ENCODE results near the gene NPM1. TPM values are rescaled to one million over a fixed set of nuclear protein-coding genes. Genes with fewer than 3 reads are reported as not detected.
"Not testable (repeated sequence)": the region's sequence is repeated elsewhere in the genome, so short reads cannot be mapped to it uniquely, and the experiment has no call there.

Gene NPM1
- total and polyA plus RNA-seq, 4 donors = 133 to 959 (median 363) TPM

- no peak for TF ChIP-seq ZBTB33 (IDR thresholded peaks at IDR 0.05)
- TF ChIP-seq ATF3 (IDR thresholded peaks at IDR 0.05) = no peak
- TF ChIP-seq CTCF (IDR thresholded peaks at IDR 0.05; ENCODE audit: low read depth, low read length, missing input control) = no peak
Observed at GRCh38 chr5:171395042-171395441, 7.4 kb downstream of the NPM1 start (continued).

GRCh38 chr5:171396583-171396982 lies 8.9 kb downstream of the NPM1 start:
- 86% methylated on average over 11 of the region's 11 CpGs for WGBS
- not testable (repeated sequence) for H3K9ac ChIP-seq (ENCODE audit: low read depth in 1 of 2, low read length in 2 of 2); H3K4me3 ChIP-seq (ENCODE audit: low read depth in 1 of 3, low read length in 3 of 3); H3K4me1 ChIP-seq (ENCODE audit: control insufficient read depth in 4 of 4, insufficient read depth in 4 of 4, low read length in 3 of 4); H3K27me3 ChIP-seq (ENCODE audit: control insufficient read depth in 4 of 4, insufficient read depth in 4 of 4, low read length in 3 of 4); H3K27ac ChIP-seq (ENCODE audit: low read depth in 1 of 2, low read length in 2 of 2); H3K9me3 ChIP-seq (ENCODE audit: control insufficient read depth in 4 of 4, low read length in 3 of 4); DNase-seq (ENCODE audit: low spot score)
- peaks cover 18 to 74% (median 55%) of the 10 kb centered on the region in 4 donors for H3K36me3 ChIP-seq (ENCODE audit: control insufficient read depth in 4 of 4, insufficient read depth in 3 of 4, low read depth in 1 of 4, low read length in 3 of 4)

- DNase-seq (ENCODE audit: low spot score) = no peak
- Histone ChIP-seq H3K4me1 (ENCODE audit: control insufficient read depth in 4 of 4, insufficient read depth in 4 of 4, low read length in 3 of 4) (peaks cover 0 to 2% (median 0%) of the 10 kb centered on the region in 4 donors), H3K4me3 (ENCODE audit: low read depth in 1 of 3, low read length in 3 of 3) (no peak overlapping the region), H3K27ac (ENCODE audit: low read depth in 1 of 2, low read length in 2 of 2) (no peak overlapping the region), H3K9ac (ENCODE audit: low read depth in 1 of 2, low read length in 2 of 2) (no peak overlapping the region), H3K27me3 (ENCODE audit: control insufficient read depth in 4 of 4, insufficient read depth in 4 of 4, low read length in 3 of 4) (no peaks in the 10 kb centered on the region), H3K9me3 (ENCODE audit: control insufficient read depth in 4 of 4, low read length in 3 of 4) (no peaks in the 10 kb centered on the region), H3K36me3 (ENCODE audit: control insufficient read depth in 4 of 4, insufficient read depth in 3 of 4, low read depth in 1 of 4, low read length in 3 of 4) (peaks cover 18 to 73% (median 56%) of the 10 kb centered on the region in 4 donors)
- TF ChIP-seq ATF3 (IDR thresholded peaks at IDR 0.05) (no peak), GABPA (IDR thresholded peaks at IDR 0.05 in 1 of 2, conservative IDR thresholded peaks at IDR 0.05 in 1 of 2) (no peak), HNF4A (conservative IDR thresholded peaks at IDR 0.05) (no peak), HNF4G (IDR thresholded peaks at IDR 0.05) (no peak), FOXA1 (IDR thresholded peaks at IDR 0.05) (no peak), RAD21 (IDR thresholded peaks at IDR 0.05) (no peak), EGR1 (IDR thresholded peaks at IDR 0.05; ENCODE audit: low read depth in 2 of 2) (no peak), RXRA (IDR thresholded peaks at IDR 0.05) (no peak), YY1 (IDR thresholded peaks at IDR 0.05) (no peak), FOXA2 (IDR thresholded peaks at IDR 0.05) (no peak), TAF1 (conservative IDR thresholded peaks at IDR 0.05) (no peak), CTCF (IDR thresholded peaks at IDR 0.05; ENCODE audit: low read depth, low read length, missing input control) (no peak), MAX (IDR thresholded peaks at IDR 0.05) (no peak), NR2F2 (IDR thresholded peaks at IDR 0.05) (no peak), REST (IDR thresholded peaks at IDR 0.05) (no peak), SP1 (IDR thresholded peaks at IDR 0.05) (no peak)
- 94% methylated on average over 2 of the region's 2 CpGs for WGBS
Observed at GRCh38 chr5:171397190-171397589, 9.5 kb downstream of the NPM1 start.

Data from liver (tissue), 9 donors.